DOHH2 (cell line): ENCODE measurements around the gene CNTNAP2.

Source experiments
- H3F3A ChIP-seq: fragments of 200-600 bp; sonication (generic), shearing (Covaris generic); 2 replicates; pipeline ENCODE4 v1.6.0; 2016; ENCODE audit warnings: antibody characterized with exemption, mild to moderate bottlenecking; ENCODE audit not compliant: control insufficient read depth, insufficient read depth
- H3K27ac ChIP-seq: fragments of 200-600 bp; sonication (generic); 2 replicates; pipeline ENCODE4 v1.5.1; 2014; ENCODE audit warnings: low read depth, mild to moderate bottlenecking, low read length, moderate library complexity
- H3K27me3 ChIP-seq: fragments of 200-600 bp; sonication (generic); 2 replicates; pipeline ENCODE4 v1.6.1; 2014; ENCODE audit warnings: mild to moderate bottlenecking, low read length, mixed read lengths; ENCODE audit not compliant: control insufficient read depth
- H3K36me3 ChIP-seq: fragments of 200-600 bp; sonication (generic); 2 replicates; pipeline ENCODE4 v1.6.1; 2014; ENCODE audit warnings: mild to moderate bottlenecking, low read length, moderate library complexity, mixed read lengths; ENCODE audit not compliant: control insufficient read depth
- H3K4me1 ChIP-seq: fragments of 200-600 bp; sonication (generic); 2 replicates; pipeline ENCODE4 v1.6.1; 2014; ENCODE audit warnings: mild to moderate bottlenecking, low read length, mixed read lengths; ENCODE audit not compliant: control insufficient read depth
- H3K4me2 ChIP-seq: fragments of 200-600 bp; sonication (generic); 2 replicates; pipeline ENCODE4 v1.6.0; 2014; ENCODE audit warnings: mild to moderate bottlenecking, low read length, moderate library complexity
- H3K4me3 ChIP-seq: fragments of 200-600 bp; sonication (generic); 2 replicates; pipeline ENCODE4 v1.5.1; 2014; ENCODE audit warnings: mild to moderate bottlenecking, low read length, mixed read lengths
- H3K79me2 ChIP-seq: fragments of 200-600 bp; sonication (generic); 2 replicates; pipeline ENCODE4 v1.6.1; 2014; ENCODE audit warnings: mild to moderate bottlenecking, low read length, mixed read lengths; ENCODE audit not compliant: control insufficient read depth
- H3K9me2 ChIP-seq: fragments of 200-600 bp; sonication (generic); replicated peaks from 2 replicates; pipeline ENCODE4 v1.6.1; 2014; ENCODE audit warnings: mild to moderate bottlenecking, low read length, mixed read lengths; ENCODE audit not compliant: control insufficient read depth
- H3K9me3 ChIP-seq: fragments of 200-600 bp; sonication (generic); 2 replicates; pipeline ENCODE4 v1.6.1; 2014; ENCODE audit warnings: antibody characterized with exemption, low read length, mixed read lengths; ENCODE audit not compliant: control insufficient read depth, insufficient read depth
- H4K20me1 ChIP-seq: fragments of 200-600 bp; sonication (generic); 2 replicates; pipeline ENCODE4 v1.6.0; 2014; ENCODE audit warnings: low read depth, mild to moderate bottlenecking, antibody characterized with exemption, low read length, moderate library complexity; ENCODE audit not compliant: control insufficient read depth, insufficient read depth
- EZH2phosphoT487 ChIP-seq: fragments of 200-600 bp; sonication (generic); IDR thresholded peaks from 2 replicates; pipeline ENCODE4 v1.6.1; 2017; ENCODE audit warnings: borderline replicate concordance, mild to moderate bottlenecking, antibody characterized with exemption, low read length, moderate library complexity, mixed read lengths
- TF ChIP-seq, protein P1 (sequence below): fragments of 200-600 bp; sonication (generic); IDR thresholded peaks from one replicate; pipeline ENCODE4 v1.5.1; 2014; ENCODE audit warnings: antibody characterized with exemption, mild to moderate bottlenecking, low read depth, low read length; ENCODE audit not compliant: poor library complexity, severe bottlenecking

CNTNAP2 gene

DNA sequence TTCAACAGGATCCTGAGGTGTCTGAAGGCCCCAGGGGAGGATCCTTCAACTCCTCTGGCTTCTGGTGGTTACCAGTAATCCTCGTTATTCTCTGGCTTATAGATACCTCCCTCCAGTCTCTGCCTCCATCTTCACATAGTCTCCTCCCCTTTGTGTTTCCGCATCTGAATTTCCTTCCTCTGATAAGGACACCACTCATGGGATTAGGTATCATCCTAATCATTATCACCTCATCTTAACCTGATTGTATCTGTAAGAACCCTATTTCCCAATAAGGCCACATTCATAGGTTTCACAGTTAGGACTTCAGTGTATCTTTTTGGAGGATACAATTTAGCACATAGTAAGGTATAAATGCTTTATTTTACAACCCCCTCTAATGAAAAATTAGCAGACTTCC, 1189.2 kb downstream of the CNTNAP2 start:
- H3K27me3 ChIP-seq, result no peaks in the 10 kb centered on the region
- H3F3A ChIP-seq, result no peaks in the 10 kb centered on the region
- H3K36me3 ChIP-seq, result no peaks in the 10 kb centered on the region
- no peaks in the 10 kb centered on the region; the same call in 1 of the 2 replicates for H3K9me2 ChIP-seq
- H4K20me1 ChIP-seq, result no peaks in the 10 kb centered on the region
- no peak overlapping the region for H3K4me2 ChIP-seq
- H3K9me3 ChIP-seq, result no peaks in the 10 kb centered on the region
- H3K79me2 ChIP-seq, result no peaks in the 10 kb centered on the region
- TF ChIP-seq, protein P1, sequence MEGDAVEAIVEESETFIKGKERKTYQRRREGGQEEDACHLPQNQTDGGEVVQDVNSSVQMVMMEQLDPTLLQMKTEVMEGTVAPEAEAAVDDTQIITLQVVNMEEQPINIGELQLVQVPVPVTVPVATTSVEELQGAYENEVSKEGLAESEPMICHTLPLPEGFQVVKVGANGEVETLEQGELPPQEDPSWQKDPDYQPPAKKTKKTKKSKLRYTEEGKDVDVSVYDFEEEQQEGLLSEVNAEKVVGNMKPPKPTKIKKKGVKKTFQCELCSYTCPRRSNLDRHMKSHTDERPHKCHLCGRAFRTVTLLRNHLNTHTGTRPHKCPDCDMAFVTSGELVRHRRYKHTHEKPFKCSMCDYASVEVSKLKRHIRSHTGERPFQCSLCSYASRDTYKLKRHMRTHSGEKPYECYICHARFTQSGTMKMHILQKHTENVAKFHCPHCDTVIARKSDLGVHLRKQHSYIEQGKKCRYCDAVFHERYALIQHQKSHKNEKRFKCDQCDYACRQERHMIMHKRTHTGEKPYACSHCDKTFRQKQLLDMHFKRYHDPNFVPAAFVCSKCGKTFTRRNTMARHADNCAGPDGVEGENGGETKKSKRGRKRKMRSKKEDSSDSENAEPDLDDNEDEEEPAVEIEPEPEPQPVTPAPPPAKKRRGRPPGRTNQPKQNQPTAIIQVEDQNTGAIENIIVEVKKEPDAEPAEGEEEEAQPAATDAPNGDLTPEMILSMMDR, result no peak
- no peaks in the 10 kb centered on the region for H3K4me1 ChIP-seq
- no peak overlapping the region for H3K4me3 ChIP-seq
- no peak overlapping the region for H3K27ac ChIP-seq

DNA sequence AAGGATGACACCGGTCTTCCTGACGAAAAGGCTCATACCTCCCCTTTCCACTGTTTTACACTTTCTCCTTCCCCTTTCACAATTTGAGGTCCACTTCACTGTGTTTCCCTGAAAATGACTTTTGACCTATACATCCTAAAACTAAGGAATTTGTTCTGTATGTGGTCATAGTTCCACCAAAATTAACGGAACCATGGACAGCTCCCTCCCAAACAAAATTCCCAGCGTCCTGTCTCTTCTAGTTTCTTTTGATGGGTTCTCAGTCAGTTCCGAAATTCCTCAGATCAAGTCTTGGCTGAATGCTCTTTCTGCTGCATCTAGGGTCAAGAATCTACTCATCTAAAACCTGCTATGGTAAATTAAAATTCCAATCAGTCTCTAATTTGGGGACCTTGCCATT, 1191.9 kb downstream of the CNTNAP2 start:
- Histone ChIP-seq H4K20me1 (no peaks in the 10 kb centered on the region), H3K27me3 (no peaks in the 10 kb centered on the region), H3K4me2 (no peak overlapping the region), H3K4me1 (no peaks in the 10 kb centered on the region), H3K9me3 (no peaks in the 10 kb centered on the region), H3K4me3 (no peak overlapping the region), H3F3A (no peaks in the 10 kb centered on the region), H3K27ac (no peak overlapping the region), H3K9me2 (no peaks in the 10 kb centered on the region; the same call in 1 of the 2 replicates), H3K79me2 (no peaks in the 10 kb centered on the region), H3K36me3 (no peaks in the 10 kb centered on the region)
- TF ChIP-seq, protein P1, result no peak
- no peak for TF ChIP-seq EZH2phosphoT487

DNA sequence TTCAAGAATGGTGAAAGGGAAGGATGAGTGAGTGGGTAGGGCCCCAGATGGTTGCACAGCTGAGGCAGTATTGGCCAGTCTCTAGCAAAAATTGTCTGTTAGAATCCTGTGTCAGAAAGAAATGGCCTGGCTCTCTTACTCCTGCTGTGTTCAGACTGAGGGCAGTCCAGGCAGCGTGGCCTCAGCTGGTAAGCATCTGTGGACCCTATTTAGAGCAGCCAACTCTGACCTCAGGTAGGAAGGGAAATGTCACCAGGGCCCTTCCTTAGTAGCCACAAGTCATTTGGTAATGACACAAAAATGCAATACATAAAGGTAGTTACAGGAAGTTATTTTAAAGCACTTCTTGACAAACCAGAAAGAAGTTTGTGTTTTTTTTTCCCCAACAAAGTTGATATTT, 1194.7 kb downstream of the CNTNAP2 start:
- no peak overlapping the region for H3K4me2 ChIP-seq

More for the DNA sequence above, 1194.7 kb downstream of the CNTNAP2 start:
- Histone ChIP-seq H3K79me2 (no peaks in the 10 kb centered on the region), H3K4me3 (no peak overlapping the region), H3F3A (no peaks in the 10 kb centered on the region), H3K27ac (no peak overlapping the region), H3K27me3 (no peaks in the 10 kb centered on the region), H4K20me1 (no peaks in the 10 kb centered on the region), H3K9me2 (no peaks in the 10 kb centered on the region; the same call in 1 of the 2 replicates), H3K9me3 (no peaks in the 10 kb centered on the region), H3K36me3 (no peaks in the 10 kb centered on the region), H3K4me1 (no peaks in the 10 kb centered on the region)
- TF ChIP-seq, protein P1, result no peak
- no peak for TF ChIP-seq EZH2phosphoT487
